ENCODE measurements around the gene GABPB1.

The GABPB1 gene

GRCh38 chr15:50344006-50344464, 11.0 kb downstream of the GABPB1 start:
- DNase-seq (ENCODE audit: low read depth): no peak
- no peak overlapping the region for H3K4me3 ChIP-seq (ENCODE audit: control insufficient read depth, low read depth, low read length)
- TF ChIP-seq, protein P1, sequence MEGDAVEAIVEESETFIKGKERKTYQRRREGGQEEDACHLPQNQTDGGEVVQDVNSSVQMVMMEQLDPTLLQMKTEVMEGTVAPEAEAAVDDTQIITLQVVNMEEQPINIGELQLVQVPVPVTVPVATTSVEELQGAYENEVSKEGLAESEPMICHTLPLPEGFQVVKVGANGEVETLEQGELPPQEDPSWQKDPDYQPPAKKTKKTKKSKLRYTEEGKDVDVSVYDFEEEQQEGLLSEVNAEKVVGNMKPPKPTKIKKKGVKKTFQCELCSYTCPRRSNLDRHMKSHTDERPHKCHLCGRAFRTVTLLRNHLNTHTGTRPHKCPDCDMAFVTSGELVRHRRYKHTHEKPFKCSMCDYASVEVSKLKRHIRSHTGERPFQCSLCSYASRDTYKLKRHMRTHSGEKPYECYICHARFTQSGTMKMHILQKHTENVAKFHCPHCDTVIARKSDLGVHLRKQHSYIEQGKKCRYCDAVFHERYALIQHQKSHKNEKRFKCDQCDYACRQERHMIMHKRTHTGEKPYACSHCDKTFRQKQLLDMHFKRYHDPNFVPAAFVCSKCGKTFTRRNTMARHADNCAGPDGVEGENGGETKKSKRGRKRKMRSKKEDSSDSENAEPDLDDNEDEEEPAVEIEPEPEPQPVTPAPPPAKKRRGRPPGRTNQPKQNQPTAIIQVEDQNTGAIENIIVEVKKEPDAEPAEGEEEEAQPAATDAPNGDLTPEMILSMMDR (IDR thresholded peaks at IDR 0.05; ENCODE audit: control insufficient read depth, insufficient read depth, low read depth, low read length, missing control alignments): no peak

- no peak overlapping the region for H3K4me3 ChIP-seq (ENCODE audit: control insufficient read depth, low read depth, low read length)
- no peak for DNase-seq (ENCODE audit: low read depth)
- TF ChIP-seq, protein P1 (IDR thresholded peaks at IDR 0.05; ENCODE audit: control insufficient read depth, insufficient read depth, low read depth, low read length, missing control alignments): no peak
These were observed 13.3 kb downstream of the GABPB1 start for GRCh38 chr15:50341616-50342136.

GRCh38 chr15:50340416-50340815, 14.6 kb downstream of the GABPB1 start:
- DNase-seq (ENCODE audit: low read depth): no peak
- TF ChIP-seq, protein P1 (IDR thresholded peaks at IDR 0.05; ENCODE audit: control insufficient read depth, insufficient read depth, low read depth, low read length, missing control alignments): no peak
- no peak overlapping the region for H3K4me3 ChIP-seq (ENCODE audit: control insufficient read depth, low read depth, low read length)

GRCh38 chr15:50339717-50340116, 15.3 kb downstream of the GABPB1 start:
- H3K4me3 ChIP-seq (ENCODE audit: control insufficient read depth, low read depth, low read length): no peak overlapping the region
- TF ChIP-seq, protein P1 (IDR thresholded peaks at IDR 0.05; ENCODE audit: control insufficient read depth, insufficient read depth, low read depth, low read length, missing control alignments): no peak
- no peak for DNase-seq (ENCODE audit: low read depth)

GRCh38 chr15:50335251-50335650, 19.7 kb downstream of the GABPB1 start:
- no peak overlapping the region for H3K4me3 ChIP-seq (ENCODE audit: control insufficient read depth, low read depth, low read length)
- TF ChIP-seq, protein P1 (IDR thresholded peaks at IDR 0.05; ENCODE audit: control insufficient read depth, insufficient read depth, low read depth, low read length, missing control alignments): no peak
- DNase-seq (ENCODE audit: low read depth): no peak

GRCh38 chr15:50333229-50333628, 21.8 kb downstream of the GABPB1 start:
- TF ChIP-seq, protein P1 (IDR thresholded peaks at IDR 0.05; ENCODE audit: control insufficient read depth, insufficient read depth, low read depth, low read length, missing control alignments): no peak
- no peak for DNase-seq (ENCODE audit: low read depth)

GRCh38 chr15:50330921-50331320, 24.1 kb downstream of the GABPB1 start:
- no peak for DNase-seq (ENCODE audit: low read depth)
- no peak overlapping the region for H3K4me3 ChIP-seq (ENCODE audit: control insufficient read depth, low read depth, low read length)
- TF ChIP-seq, protein P1 (IDR thresholded peaks at IDR 0.05; ENCODE audit: control insufficient read depth, insufficient read depth, low read depth, low read length, missing control alignments): no peak

More at GRCh38 chr15:50333229-50333628, 21.8 kb downstream of the GABPB1 start:
- no peak overlapping the region for H3K4me3 ChIP-seq (ENCODE audit: control insufficient read depth, low read depth, low read length)
